A673 (cell line): ENCODE data around the gene CLSTN1. TPM values are rescaled to one million over a fixed set of nuclear protein-coding genes. Genes with fewer than 3 reads are reported as not detected.

Source experiments
- BruUV-seq: library from RNA; stranded (reverse); fragments of 400-500 nt; replicated peaks from 2 replicates; lab custom pipeline; 2021; lab: Mats Ljungman, UMichigan
- CTCF ChIA-PET: fragments of 300-600 bp; sonication (Branson Sonifier 250); formaldehyde crosslinking; loops from one replicate; lab custom pipeline; 2022; ENCODE audit warnings: antibody characterized with exemption; lab: Charles Lee
- POLR2A ChIA-PET: fragments of 300-600 bp; sonication (Branson Sonifier 250); formaldehyde crosslinking; loops from one replicate; lab custom pipeline; 2022; ENCODE audit warnings: antibody characterized with exemption; ENCODE audit not compliant: low non-redundant PET; lab: Charles Lee
- DNase-seq: peaks from one replicate; pipeline ENCODE4 v3.0.0-alpha.2; 2015; ENCODE audit warnings: low spot score
- H3K27ac ChIP-seq: fragments of 200-600 bp; sonication (generic); 2 replicates; pipeline ENCODE4 v1.5.1; 2016; ENCODE audit warnings: mixed run types, low read depth, mild to moderate bottlenecking, mixed read lengths, antibody characterized with exemption, low read length; ENCODE audit not compliant: poor library complexity, severe bottlenecking
- H3K27me3 ChIP-seq: fragments of 200-600 bp; sonication (generic); replicated peaks from 2 replicates; pipeline ENCODE4 v1.6.1; 2017; ENCODE audit warnings: mixed run types, low read depth, mild to moderate bottlenecking, mixed read lengths, antibody characterized with exemption, low read length; ENCODE audit not compliant: insufficient read depth, poor library complexity
- H3K36me3 ChIP-seq: fragments of 200-600 bp; sonication (generic); 2 replicates; pipeline ENCODE4 v1.6.1; 2016; ENCODE audit warnings: mixed run types, mild to moderate bottlenecking, mixed read lengths, antibody characterized with exemption, low read length; ENCODE audit not compliant: insufficient read depth, poor library complexity, severe bottlenecking
- H3K4me1 ChIP-seq: fragments of 200-600 bp; sonication (generic); 2 replicates; pipeline ENCODE4 v1.6.1; 2017; ENCODE audit warnings: mixed run types, mild to moderate bottlenecking, mixed read lengths, antibody characterized with exemption, low read length; ENCODE audit not compliant: insufficient read depth, poor library complexity, severe bottlenecking
- H3K4me3 ChIP-seq: fragments of 200-600 bp; sonication (generic); 2 replicates; pipeline ENCODE4 v1.5.1; 2016; ENCODE audit warnings: low read depth, mixed run types, mild to moderate bottlenecking, mixed read lengths, low read length; ENCODE audit not compliant: poor library complexity, severe bottlenecking
- H3K9me3 ChIP-seq: fragments of 200-600 bp; sonication (generic); 2 replicates; pipeline ENCODE4 v1.6.1; 2016; ENCODE audit warnings: mixed run types, low read depth, mild to moderate bottlenecking, mixed read lengths, antibody characterized with exemption, low read length; ENCODE audit not compliant: poor library complexity, severe bottlenecking
- EZH2 ChIP-seq: fragments of 200-600 bp; sonication (generic); IDR thresholded peaks from 2 replicates; pipeline ENCODE4 v1.6.1; 2017; ENCODE audit warnings: borderline replicate concordance, low read depth, mild to moderate bottlenecking, mixed read lengths, antibody characterized with exemption, low read length; ENCODE audit not compliant: poor library complexity, severe bottlenecking
- intact Hi-C: fragments of 100-400 bp; cut with micrococcal nuclease; formaldehyde crosslinking; loops from one replicate; pipeline ENCODE4 v1.10.0; 2022; ENCODE audit not compliant: unreplicated experiment
- total RNA-seq: library from RNA; stranded (reverse); gene quantifications from 2 replicates; pipeline ENCODE4 v1.2.3, GENCODE V29; 2021
- TF ChIP-seq, protein P1 (sequence below): fragments of 300-800, 200-600 bp; sonication (generic); conservative IDR thresholded peaks from 2 replicates; pipeline ENCODE4 v1.5.1; 2017; ENCODE audit warnings: low read depth, mild to moderate bottlenecking, antibody characterized with exemption, low read length, moderate library complexity, mixed read lengths

The CLSTN1 gene
- total RNA-seq, 1 experiment from 2014 or later = 77.4 TPM

DNA sequence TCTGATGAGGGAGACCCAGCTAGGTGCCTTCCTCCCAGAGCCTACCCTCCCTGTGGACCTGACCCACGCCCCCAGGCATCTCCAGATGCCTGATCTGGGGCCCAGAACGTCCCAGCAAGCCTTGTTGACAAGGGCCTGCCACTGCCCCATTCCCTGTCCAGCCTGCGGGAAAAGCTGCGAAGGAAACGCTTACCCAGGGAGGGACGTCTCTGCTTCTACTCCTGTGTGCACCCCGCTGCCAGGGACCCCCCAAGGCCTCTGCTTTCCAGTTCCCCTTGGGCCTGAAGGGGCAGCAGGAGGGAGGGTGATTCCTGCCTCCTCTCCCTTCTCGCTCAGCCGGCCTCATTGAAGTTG, 11.6 kb upstream of the CLSTN1 start:
- DNase-seq = no peak
- no TSS peak for BruUV-seq
- Histone ChIP-seq H3K4me3 (no peak overlapping the region), H3K4me1 (peaks cover 26% of the 10 kb centered on the region), H3K36me3 (no peaks in the 10 kb centered on the region), H3K27ac (no peak overlapping the region), H3K9me3 (no peaks in the 10 kb centered on the region), H3K27me3 (no peaks in the 10 kb centered on the region)
- ChIA-PET CTCF (no interaction called here), POLR2A (no interaction called here)
- intact Hi-C loops = no loop called here
- no peak for TF ChIP-seq EZH2
- TF ChIP-seq, protein P1, sequence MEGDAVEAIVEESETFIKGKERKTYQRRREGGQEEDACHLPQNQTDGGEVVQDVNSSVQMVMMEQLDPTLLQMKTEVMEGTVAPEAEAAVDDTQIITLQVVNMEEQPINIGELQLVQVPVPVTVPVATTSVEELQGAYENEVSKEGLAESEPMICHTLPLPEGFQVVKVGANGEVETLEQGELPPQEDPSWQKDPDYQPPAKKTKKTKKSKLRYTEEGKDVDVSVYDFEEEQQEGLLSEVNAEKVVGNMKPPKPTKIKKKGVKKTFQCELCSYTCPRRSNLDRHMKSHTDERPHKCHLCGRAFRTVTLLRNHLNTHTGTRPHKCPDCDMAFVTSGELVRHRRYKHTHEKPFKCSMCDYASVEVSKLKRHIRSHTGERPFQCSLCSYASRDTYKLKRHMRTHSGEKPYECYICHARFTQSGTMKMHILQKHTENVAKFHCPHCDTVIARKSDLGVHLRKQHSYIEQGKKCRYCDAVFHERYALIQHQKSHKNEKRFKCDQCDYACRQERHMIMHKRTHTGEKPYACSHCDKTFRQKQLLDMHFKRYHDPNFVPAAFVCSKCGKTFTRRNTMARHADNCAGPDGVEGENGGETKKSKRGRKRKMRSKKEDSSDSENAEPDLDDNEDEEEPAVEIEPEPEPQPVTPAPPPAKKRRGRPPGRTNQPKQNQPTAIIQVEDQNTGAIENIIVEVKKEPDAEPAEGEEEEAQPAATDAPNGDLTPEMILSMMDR = no peak

DNA sequence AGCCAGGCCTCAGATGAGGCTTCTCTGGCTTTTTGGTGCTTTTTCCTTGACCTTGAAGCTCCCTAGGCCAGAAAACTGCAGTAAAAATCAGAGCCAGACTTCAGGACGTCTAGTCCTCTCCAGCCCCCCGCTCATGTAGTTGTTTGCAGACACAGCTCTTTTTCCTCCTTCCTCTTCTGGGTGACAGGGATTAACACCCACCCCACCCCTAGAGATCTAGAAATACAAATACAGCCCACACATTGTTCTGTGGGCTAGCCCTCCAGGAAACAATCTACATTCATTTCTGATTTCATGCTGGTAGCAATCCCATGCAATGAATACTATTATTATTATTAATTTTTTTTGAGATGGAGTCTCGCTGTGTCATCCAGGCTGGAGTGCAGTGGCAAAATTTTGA, 9.9 kb upstream of the CLSTN1 start:
- ChIA-PET POLR2A (no interaction called here), CTCF (no interaction called here)
- Histone ChIP-seq H3K4me3 (no peak overlapping the region), H3K36me3 (no peaks in the 10 kb centered on the region), H3K9me3 (no peaks in the 10 kb centered on the region), H3K27ac (no peak overlapping the region), H3K27me3 (no peaks in the 10 kb centered on the region), H3K4me1 (peaks cover 20% of the 10 kb centered on the region)
- no TSS peak for BruUV-seq
- TF ChIP-seq EZH2 = no peak
- TF ChIP-seq, protein P1 = no peak
- intact Hi-C loops = no loop called here
- no peak for DNase-seq

GRCh38 chr1:9827558-9828185, 3.9 kb upstream of the CLSTN1 start:
- intact Hi-C loops = no loop called here
- CTCF ChIA-PET = interaction anchor here (0.6 kb wide), 1 partner anchor 39 kb away, joined by 3 read pairs; no protein-coding TSS in a partner anchor
- H3K27me3 ChIP-seq = no peaks in the 10 kb centered on the region
- BruUV-seq = no TSS peak
- no peak overlapping the region for H3K27ac ChIP-seq
- no peak overlapping the region for H3K4me3 ChIP-seq
- H3K4me1 ChIP-seq = peaks cover 19% of the 10 kb centered on the region
- DNase-seq = no peak
- TF ChIP-seq, protein P1 = peak; percentile 43; the same call in 1 of the 2 replicates
- TF ChIP-seq EZH2 = no peak
- H3K9me3 ChIP-seq = no peaks in the 10 kb centered on the region
- H3K36me3 ChIP-seq = no peaks in the 10 kb centered on the region
- POLR2A ChIA-PET = no interaction called here
